D341Med (cell line): Measurements from ENCODE around the gene TEDC1.
"Not testable (repeated sequence)": the region's sequence is repeated elsewhere in the genome, so short reads cannot be mapped to it uniquely, and the experiment has no call there.

Experiments used
- DNase-seq: peaks from one replicate; pipeline ENCODE4 v3.0.0; 2012; ENCODE audit warnings: low spot score

The TEDC1 gene

GRCh38 chr14:105537580-105538474 lies 46.8 kb downstream of the TEDC1 start:
- DNase-seq = peak; percentile 93

- peak; percentile 39 for DNase-seq
Measured at GRCh38 chr14:105538481-105539049, 47.5 kb downstream of the TEDC1 start.

- no peak for DNase-seq
Measured at GRCh38 chr14:105540811-105541210, 49.8 kb downstream of the TEDC1 start.

GRCh38 chr14:105541218-105541875 lies 50.3 kb downstream of the TEDC1 start:
- DNase-seq = no peak

- not testable (repeated sequence) for DNase-seq
Measured at GRCh38 chr14:105545676-105546075, 54.6 kb downstream of the TEDC1 start.

GRCh38 chr14:105546410-105546809 lies 55.4 kb downstream of the TEDC1 start:
- not testable (repeated sequence) for DNase-seq

- not testable (repeated sequence) for DNase-seq
Measured at GRCh38 chr14:105547072-105547471, 56.0 kb downstream of the TEDC1 start.

GRCh38 chr14:105547741-105548169 lies 56.7 kb downstream of the TEDC1 start:
- DNase-seq = no peak
